BE2C (cell line): ENCODE results near the gene PTGS1.

ENCODE experiments used
- DNase-seq: peaks from one replicate; pipeline ENCODE4 v3.0.0-alpha.2; 2020
- H3K27me3 ChIP-seq: fragments of 250-450 bp; sonication (Bioruptor Pico); 2 replicates; pipeline ENCODE4 v1.5.1; 2020; ENCODE audit warnings: mild to moderate bottlenecking
- H3K36me3 ChIP-seq: fragments of 250-450 bp; sonication (Bioruptor Pico); 2 replicates; pipeline ENCODE4 v1.5.1; 2020; ENCODE audit warnings: mild to moderate bottlenecking
- H3K4me1 ChIP-seq: fragments of 250-450 bp; sonication (Bioruptor Pico); 2 replicates; pipeline ENCODE4 v1.5.1; 2020
- H3K4me3 ChIP-seq: 2 replicates; pipeline ENCODE4 v1.5.1; 2011; ENCODE audit warnings: low read depth, low read length
- H3K9me3 ChIP-seq: fragments of 250-450 bp; sonication (Bioruptor Pico); 2 replicates; pipeline ENCODE4 v1.5.1; 2020
- TF ChIP-seq, protein P1 (sequence below): IDR thresholded peaks from 2 replicates; pipeline ENCODE4 v1.5.1; 2012; ENCODE audit warnings: mild to moderate bottlenecking, low read depth, low read length

PTGS1 gene

DNA sequence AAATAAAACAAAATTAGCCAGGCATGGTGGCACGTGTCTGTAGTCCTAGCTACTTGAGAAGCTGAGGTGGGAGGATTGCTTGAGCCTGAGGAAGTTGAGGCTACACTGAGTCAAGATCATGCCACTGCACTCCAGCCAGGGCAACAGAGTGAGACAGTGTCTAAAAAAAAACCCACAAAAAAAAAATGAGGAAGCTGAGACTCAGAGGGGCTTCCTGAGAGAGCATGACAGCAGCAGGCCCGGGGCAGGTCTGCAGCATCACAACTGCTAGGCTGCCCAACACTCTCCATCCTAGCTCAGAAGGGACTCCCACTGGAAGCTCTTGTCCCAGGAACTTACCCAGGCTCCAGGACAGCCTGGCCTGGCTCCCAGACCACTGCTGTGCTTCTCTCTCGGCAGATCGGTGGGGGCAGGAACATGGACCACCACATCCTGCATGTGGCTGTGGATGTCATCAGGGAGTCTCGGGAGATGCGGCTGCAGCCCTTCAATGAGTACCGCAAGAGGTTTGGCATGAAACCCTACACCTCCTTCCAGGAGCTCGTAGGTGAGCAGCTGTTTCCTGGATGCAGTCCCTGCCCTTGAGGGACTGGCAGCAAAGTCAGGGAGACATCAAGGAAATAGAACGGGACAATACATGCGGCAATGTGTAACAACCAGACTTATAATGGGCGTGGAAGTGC, 19.1 kb downstream of the PTGS1 start:
- no peak for DNase-seq

DNA sequence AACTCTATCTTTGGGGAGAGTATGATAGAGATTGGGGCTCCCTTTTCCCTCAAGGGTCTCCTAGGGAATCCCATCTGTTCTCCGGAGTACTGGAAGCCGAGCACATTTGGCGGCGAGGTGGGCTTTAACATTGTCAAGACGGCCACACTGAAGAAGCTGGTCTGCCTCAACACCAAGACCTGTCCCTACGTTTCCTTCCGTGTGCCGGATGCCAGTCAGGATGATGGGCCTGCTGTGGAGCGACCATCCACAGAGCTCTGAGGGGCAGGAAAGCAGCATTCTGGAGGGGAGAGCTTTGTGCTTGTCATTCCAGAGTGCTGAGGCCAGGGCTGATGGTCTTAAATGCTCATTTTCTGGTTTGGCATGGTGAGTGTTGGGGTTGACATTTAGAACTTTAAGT, 21.5 kb downstream of the PTGS1 start:
- H3K4me1 ChIP-seq: no peaks in the 10 kb centered on the region
- no peaks in the 10 kb centered on the region for H3K36me3 ChIP-seq
- no peak overlapping the region for H3K4me3 ChIP-seq
- H3K27me3 ChIP-seq: no peaks in the 10 kb centered on the region; the same call in none of the 2 replicates
- H3K9me3 ChIP-seq: no peaks in the 10 kb centered on the region
- DNase-seq: no peak
- TF ChIP-seq, protein P1, sequence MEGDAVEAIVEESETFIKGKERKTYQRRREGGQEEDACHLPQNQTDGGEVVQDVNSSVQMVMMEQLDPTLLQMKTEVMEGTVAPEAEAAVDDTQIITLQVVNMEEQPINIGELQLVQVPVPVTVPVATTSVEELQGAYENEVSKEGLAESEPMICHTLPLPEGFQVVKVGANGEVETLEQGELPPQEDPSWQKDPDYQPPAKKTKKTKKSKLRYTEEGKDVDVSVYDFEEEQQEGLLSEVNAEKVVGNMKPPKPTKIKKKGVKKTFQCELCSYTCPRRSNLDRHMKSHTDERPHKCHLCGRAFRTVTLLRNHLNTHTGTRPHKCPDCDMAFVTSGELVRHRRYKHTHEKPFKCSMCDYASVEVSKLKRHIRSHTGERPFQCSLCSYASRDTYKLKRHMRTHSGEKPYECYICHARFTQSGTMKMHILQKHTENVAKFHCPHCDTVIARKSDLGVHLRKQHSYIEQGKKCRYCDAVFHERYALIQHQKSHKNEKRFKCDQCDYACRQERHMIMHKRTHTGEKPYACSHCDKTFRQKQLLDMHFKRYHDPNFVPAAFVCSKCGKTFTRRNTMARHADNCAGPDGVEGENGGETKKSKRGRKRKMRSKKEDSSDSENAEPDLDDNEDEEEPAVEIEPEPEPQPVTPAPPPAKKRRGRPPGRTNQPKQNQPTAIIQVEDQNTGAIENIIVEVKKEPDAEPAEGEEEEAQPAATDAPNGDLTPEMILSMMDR: no peak

More for the DNA sequence above, 19.1 kb downstream of the PTGS1 start:
- TF ChIP-seq, protein P1: no peak
- Histone ChIP-seq H3K9me3 (no peaks in the 10 kb centered on the region), H3K4me3 (no peak overlapping the region), H3K36me3 (no peaks in the 10 kb centered on the region), H3K27me3 (no peaks in the 10 kb centered on the region; the same call in 1 of the 2 replicates), H3K4me1 (no peaks in the 10 kb centered on the region)

DNA sequence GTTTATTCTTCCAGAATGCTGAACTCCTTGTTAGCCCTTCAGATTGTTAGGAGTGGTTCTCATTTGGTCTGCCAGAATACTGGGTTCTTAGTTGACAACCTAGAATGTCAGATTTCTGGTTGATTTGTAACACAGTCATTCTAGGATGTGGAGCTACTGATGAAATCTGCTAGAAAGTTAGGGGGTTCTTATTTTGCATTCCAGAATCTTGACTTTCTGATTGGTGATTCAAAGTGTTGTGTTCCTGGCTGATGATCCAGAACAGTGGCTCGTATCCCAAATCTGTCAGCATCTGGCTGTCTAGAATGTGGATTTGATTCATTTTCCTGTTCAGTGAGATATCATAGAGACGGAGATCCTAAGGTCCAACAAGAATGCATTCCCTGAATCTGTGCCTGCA, 21.9 kb downstream of the PTGS1 start:
- H3K36me3 ChIP-seq: no peaks in the 10 kb centered on the region
- no peaks in the 10 kb centered on the region; the same call in none of the 2 replicates for H3K27me3 ChIP-seq
- no peak overlapping the region for H3K4me3 ChIP-seq
- DNase-seq: no peak
- no peaks in the 10 kb centered on the region for H3K9me3 ChIP-seq
- H3K4me1 ChIP-seq: no peaks in the 10 kb centered on the region
- TF ChIP-seq, protein P1: no peak

DNA sequence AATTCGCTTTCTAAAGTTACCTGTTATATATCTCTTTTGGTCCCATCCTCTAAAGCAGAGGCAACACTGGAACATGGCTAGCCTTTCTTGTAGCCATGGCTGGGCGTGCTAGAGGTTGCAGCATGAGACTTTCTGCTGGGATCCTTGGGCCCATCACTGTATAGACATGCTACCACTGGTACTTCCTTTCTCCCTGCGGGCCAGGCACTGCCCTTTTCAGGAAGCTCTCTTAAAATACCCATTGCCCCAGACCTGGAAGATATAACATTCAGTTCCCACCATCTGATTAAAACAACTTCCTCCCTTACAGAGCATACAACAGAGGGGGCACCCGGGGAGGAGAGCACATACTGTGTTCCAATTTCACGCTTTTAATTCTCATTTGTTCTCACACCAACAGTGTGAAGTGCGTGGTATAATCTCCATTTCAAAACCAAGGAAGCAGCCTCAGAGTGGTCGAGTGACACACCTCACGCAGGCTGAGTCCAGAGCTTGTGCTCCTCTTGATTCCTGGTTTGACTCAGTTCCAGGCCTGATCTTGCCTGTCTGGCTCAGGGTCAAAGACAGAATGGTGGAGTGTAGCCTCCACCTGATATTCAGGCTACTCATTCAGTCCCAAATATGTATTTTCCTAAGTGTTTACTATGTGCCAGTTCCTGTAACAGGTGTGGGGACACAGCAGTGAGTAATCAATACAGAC, 22.6 kb downstream of the PTGS1 start:
- TF ChIP-seq, protein P1: no peak
- no peak overlapping the region for H3K4me3 ChIP-seq
- H3K4me1 ChIP-seq: no peaks in the 10 kb centered on the region
- H3K9me3 ChIP-seq: no peaks in the 10 kb centered on the region
- no peaks in the 10 kb centered on the region for H3K36me3 ChIP-seq
- no peaks in the 10 kb centered on the region; the same call in none of the 2 replicates for H3K27me3 ChIP-seq
- DNase-seq: no peak

DNA sequence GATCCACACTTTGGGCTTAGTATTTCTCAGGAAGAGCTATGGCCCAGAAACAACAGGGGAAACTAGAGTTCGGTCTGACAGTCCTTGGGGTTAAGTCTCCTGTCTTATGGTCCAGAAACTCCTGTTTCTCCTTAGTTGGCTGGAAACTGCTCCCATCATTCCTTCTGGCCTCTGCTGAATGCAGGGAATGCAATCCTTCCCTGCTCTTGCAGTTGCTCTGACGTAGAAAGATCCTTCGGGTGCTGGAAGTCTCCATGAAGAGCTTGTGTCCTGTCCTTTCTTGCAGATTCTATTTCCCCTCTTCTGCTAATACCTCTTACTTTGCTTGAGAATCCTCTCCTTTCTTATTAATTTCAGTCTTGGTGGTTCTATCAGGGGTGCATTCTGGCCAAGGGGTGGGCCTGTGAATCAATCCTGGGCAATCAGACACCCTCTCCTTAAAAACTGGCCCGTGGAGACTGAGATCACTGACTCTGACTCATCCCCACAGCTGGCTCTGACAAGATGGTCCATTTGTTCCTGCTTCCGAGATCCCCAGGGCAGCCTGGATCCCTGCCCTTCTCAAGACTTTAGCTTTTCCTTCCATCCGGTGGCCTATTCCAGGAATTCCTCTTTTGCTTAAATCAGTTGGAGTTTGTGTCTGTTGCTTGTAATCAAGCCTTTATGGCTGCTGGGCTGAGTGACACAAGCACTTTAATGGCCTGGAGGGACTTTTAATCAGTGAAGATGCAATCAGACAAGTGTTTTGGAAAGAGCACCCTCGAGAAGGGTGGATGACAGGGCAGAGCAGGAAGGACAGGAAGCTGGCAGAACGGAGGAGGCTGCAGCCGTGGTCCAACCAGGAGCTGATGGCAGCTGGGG, 23.7 kb downstream of the PTGS1 start:
- TF ChIP-seq, protein P1: no peak
- no peaks in the 10 kb centered on the region; the same call in none of the 2 replicates for H3K27me3 ChIP-seq
- DNase-seq: no peak
- no peaks in the 10 kb centered on the region for H3K9me3 ChIP-seq
- H3K4me3 ChIP-seq: no peak overlapping the region
- H3K4me1 ChIP-seq: no peaks in the 10 kb centered on the region
- no peaks in the 10 kb centered on the region for H3K36me3 ChIP-seq
